Tibial nerve (tissue), 4 donors: ENCODE results near the gene SGSM1.

Source experiments
- CTCF ChIP-seq, 5 experiments: fragments of 200-600 bp in 3 of 5; fragments of 450-650 bp in 2 of 5; sonication (generic) in 3 of 5; IDR thresholded peaks; one replicate each; pipeline ENCODE4 v1.5.1; 2016 to 2019; ENCODE audit warnings: antibody characterized with exemption in 5 of 5, mild to moderate bottlenecking in 3 of 5, moderate library complexity in 2 of 5
- EP300 ChIP-seq, 2 donors: sonication (generic); formaldehyde crosslinking; IDR thresholded peaks; one replicate each; pipeline ENCODE4 v1.6.1; 2017; ENCODE audit warnings: antibody characterized with exemption in 2 of 2, mild to moderate bottlenecking in 1 of 2
- POLR2A ChIP-seq, 2 donors: fragments of 450-650 bp; IDR thresholded peaks; one replicate each; pipeline ENCODE4 v1.6.1; 2017; ENCODE audit warnings: antibody characterized with exemption in 2 of 2, mild to moderate bottlenecking in 2 of 2, moderate library complexity in 2 of 2

DNA sequence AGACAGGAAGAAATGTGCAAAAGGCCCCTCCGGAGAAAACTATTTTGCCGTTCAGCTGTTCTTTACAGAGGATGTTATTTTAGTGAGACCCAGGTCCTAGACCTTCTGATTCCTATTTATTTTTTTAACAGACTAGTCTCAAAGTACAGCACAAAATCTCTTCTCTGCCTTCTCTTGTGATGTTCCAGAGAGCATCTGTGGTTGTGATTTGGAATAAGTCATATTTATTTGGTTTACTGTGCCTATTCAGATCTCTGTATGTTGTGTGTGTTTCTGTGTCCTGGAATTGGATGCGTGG is 120.4 kb downstream of the SGSM1 start:
- TF ChIP-seq CTCF (IDR thresholded peaks at IDR 0.05) (no peak), POLR2A (IDR thresholded peaks at IDR 0.05) (no peak), EP300 (IDR thresholded peaks at IDR 0.05) (no peak)
